Panc1 (cell line): ENCODE measurements around the gene SYT14. TPM values are rescaled to one million over a fixed set of nuclear protein-coding genes. Genes with fewer than 3 reads are reported as not detected.

Source experiments
- ATAC-seq: fragments of 200-7000 bp; cut with Tn5 transposase; 2 replicates; pipeline ENCODE4 v1.9.1; 2020; ENCODE audit warnings: mild to moderate bottlenecking, moderate library complexity
- BruUV-seq: library from RNA; stranded (reverse); fragments of 400-500 nt; replicated peaks from 2 replicates; lab custom pipeline; 2021; lab: Mats Ljungman, UMichigan
- CTCF ChIA-PET: fragments of 300-600 bp; sonication (Branson Sonifier 250); formaldehyde crosslinking; loops from one replicate; lab custom pipeline; 2022; ENCODE audit warnings: antibody characterized with exemption; lab: Charles Lee
- POLR2A ChIA-PET: fragments of 300-600 bp; sonication (Branson Sonifier 250); formaldehyde crosslinking; loops from one replicate; lab custom pipeline; 2022; ENCODE audit warnings: antibody characterized with exemption; lab: Charles Lee
- DNase-seq: peaks from one replicate; pipeline ENCODE4 v3.0.0-alpha.2; 2010; ENCODE audit warnings: low read depth, low spot score
- H3K27ac ChIP-seq: 2 replicates; pipeline ENCODE4 v1.5.1; 2011; ENCODE audit warnings: mild to moderate bottlenecking, low read length, inconsistent platforms
- H3K27me3 ChIP-seq: fragments of 200-500 bp; sonication (Bioruptor generic); 2 replicates; pipeline ENCODE4 v1.6.0; 2014; ENCODE audit warnings: low read length, inconsistent platforms; ENCODE audit not compliant: control insufficient read depth, insufficient read depth
- H3K36me3 ChIP-seq: fragments of 200-500 bp; sonication (Bioruptor generic); 2 replicates; pipeline ENCODE4 v1.5.1; 2014; ENCODE audit warnings: inconsistent platforms, mild to moderate bottlenecking, low read length, moderate library complexity; ENCODE audit not compliant: control insufficient read depth, insufficient read depth
- H3K4me1 ChIP-seq: 2 replicates; pipeline ENCODE4 v1.5.1; 2011; ENCODE audit warnings: inconsistent platforms, mild to moderate bottlenecking, low read length, moderate library complexity; ENCODE audit not compliant: control insufficient read depth, insufficient read depth
- H3K4me3 ChIP-seq, 2 experiments: 2 replicates each; pipeline ENCODE4 v1.5.1; 2011 to 2012; ENCODE audit warnings: low read depth in 2 of 2, low read length in 2 of 2, mild to moderate bottlenecking in 2 of 2, inconsistent platforms in 1 of 2, moderate library complexity in 1 of 2
- H3K9me3 ChIP-seq: fragments of 200-500 bp; sonication (Bioruptor generic); 2 replicates; pipeline ENCODE4 v1.5.1; 2014; ENCODE audit warnings: low read depth, mild to moderate bottlenecking, inconsistent platforms, low read length, moderate library complexity; ENCODE audit not compliant: control insufficient read depth, insufficient read depth
- POLR2AphosphoS5 ChIP-seq: IDR thresholded peaks from 2 replicates; pipeline ENCODE4 v1.6.1; 2012; ENCODE audit warnings: mild to moderate bottlenecking, low read depth, low read length, moderate library complexity
- SIN3A ChIP-seq: IDR thresholded peaks from 2 replicates; pipeline ENCODE4 v1.6.1; 2012; ENCODE audit warnings: low read depth, mild to moderate bottlenecking, low read length, moderate library complexity, borderline replicate concordance; ENCODE audit not compliant: insufficient read depth
- TCF7L2 ChIP-seq: IDR thresholded peaks from 2 replicates; pipeline ENCODE4 v1.6.1; 2011; ENCODE audit warnings: mild to moderate bottlenecking, low read depth, low read length, inconsistent platforms
- in situ Hi-C: cut with HindIII; loops from 2 replicates; pipeline ENCODE4 v1.10.0; 2016; ENCODE audit warnings: low sequenced_read_pairs, low pct_unique_long_range_greater_than_20kb
- intact Hi-C: fragments of 100-400 bp; cut with micrococcal nuclease; formaldehyde crosslinking; loops from one replicate; pipeline ENCODE4 v1.10.0; 2022; ENCODE audit not compliant: unreplicated experiment
- total RNA-seq: library from RNA; stranded (reverse); gene quantifications from one replicate; pipeline ENCODE4 v1.2.1, GENCODE V29; 2021; ENCODE audit not compliant: unreplicated experiment
- TF ChIP-seq, protein P1 (sequence below), 2 experiments: IDR thresholded peaks; 2 replicates each; pipeline ENCODE4 v1.6.1; 2011 to 2012; ENCODE audit warnings: low read depth in 2 of 2, control low read depth in 1 of 2, low read length in 1 of 2, mild to moderate bottlenecking in 1 of 2, moderate library complexity in 1 of 2; ENCODE audit not compliant: insufficient read depth in 1 of 2
- TF ChIP-seq, protein P2 (sequence below): fragments of 450-650 bp; IDR thresholded peaks from 2 replicates; pipeline ENCODE4 v1.5.1; 2017; ENCODE audit warnings: mild to moderate bottlenecking

Gene SYT14
- total RNA-seq, 1 experiment from 2014 or later = not detected

DNA sequence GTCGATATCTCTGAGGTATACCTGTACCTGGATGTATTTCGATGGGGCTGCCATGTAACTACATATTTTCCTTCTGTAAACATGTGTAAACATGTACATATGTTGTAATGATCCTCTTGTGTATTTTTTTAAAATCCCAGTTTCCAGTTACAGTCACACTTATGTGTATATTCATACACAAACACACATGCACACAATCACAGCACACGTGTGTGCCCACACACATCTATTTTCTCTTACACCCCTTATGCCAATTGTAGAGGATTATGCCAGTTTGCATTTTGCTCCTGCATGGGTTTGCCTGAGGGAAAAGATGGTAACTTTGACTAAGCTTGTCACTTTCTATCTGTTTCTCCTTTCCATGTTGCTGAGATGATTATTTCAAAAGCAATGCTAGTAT is 10.1 kb downstream of the SYT14 start:
- Histone ChIP-seq H3K9me3 (no peaks in the 10 kb centered on the region), H3K36me3 (no peaks in the 10 kb centered on the region), H3K27me3 (no peaks in the 10 kb centered on the region), H3K4me3 (no peak overlapping the region), H3K27ac (no peak overlapping the region), H3K4me1 (no peaks in the 10 kb centered on the region)
- ATAC-seq (no peak), DNase-seq (no peak)
- no TSS peak for BruUV-seq
- in situ Hi-C loops = no loop called here
- intact Hi-C loops = no loop called here
- ChIA-PET POLR2A (no interaction called here), CTCF (no interaction called here)
- TF ChIP-seq POLR2AphosphoS5 = no peak
- TF ChIP-seq SIN3A = no peak
- TF ChIP-seq TCF7L2 = no peak
- TF ChIP-seq, protein P1, sequence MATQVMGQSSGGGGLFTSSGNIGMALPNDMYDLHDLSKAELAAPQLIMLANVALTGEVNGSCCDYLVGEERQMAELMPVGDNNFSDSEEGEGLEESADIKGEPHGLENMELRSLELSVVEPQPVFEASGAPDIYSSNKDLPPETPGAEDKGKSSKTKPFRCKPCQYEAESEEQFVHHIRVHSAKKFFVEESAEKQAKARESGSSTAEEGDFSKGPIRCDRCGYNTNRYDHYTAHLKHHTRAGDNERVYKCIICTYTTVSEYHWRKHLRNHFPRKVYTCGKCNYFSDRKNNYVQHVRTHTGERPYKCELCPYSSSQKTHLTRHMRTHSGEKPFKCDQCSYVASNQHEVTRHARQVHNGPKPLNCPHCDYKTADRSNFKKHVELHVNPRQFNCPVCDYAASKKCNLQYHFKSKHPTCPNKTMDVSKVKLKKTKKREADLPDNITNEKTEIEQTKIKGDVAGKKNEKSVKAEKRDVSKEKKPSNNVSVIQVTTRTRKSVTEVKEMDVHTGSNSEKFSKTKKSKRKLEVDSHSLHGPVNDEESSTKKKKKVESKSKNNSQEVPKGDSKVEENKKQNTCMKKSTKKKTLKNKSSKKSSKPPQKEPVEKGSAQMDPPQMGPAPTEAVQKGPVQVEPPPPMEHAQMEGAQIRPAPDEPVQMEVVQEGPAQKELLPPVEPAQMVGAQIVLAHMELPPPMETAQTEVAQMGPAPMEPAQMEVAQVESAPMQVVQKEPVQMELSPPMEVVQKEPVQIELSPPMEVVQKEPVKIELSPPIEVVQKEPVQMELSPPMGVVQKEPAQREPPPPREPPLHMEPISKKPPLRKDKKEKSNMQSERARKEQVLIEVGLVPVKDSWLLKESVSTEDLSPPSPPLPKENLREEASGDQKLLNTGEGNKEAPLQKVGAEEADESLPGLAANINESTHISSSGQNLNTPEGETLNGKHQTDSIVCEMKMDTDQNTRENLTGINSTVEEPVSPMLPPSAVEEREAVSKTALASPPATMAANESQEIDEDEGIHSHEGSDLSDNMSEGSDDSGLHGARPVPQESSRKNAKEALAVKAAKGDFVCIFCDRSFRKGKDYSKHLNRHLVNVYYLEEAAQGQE (IDR thresholded peaks at IDR 0.05; ENCODE audit: insufficient read depth in 1 of 2, low read depth in 2 of 2, low read length in 1 of 2) = no peak
- TF ChIP-seq, protein P2, sequence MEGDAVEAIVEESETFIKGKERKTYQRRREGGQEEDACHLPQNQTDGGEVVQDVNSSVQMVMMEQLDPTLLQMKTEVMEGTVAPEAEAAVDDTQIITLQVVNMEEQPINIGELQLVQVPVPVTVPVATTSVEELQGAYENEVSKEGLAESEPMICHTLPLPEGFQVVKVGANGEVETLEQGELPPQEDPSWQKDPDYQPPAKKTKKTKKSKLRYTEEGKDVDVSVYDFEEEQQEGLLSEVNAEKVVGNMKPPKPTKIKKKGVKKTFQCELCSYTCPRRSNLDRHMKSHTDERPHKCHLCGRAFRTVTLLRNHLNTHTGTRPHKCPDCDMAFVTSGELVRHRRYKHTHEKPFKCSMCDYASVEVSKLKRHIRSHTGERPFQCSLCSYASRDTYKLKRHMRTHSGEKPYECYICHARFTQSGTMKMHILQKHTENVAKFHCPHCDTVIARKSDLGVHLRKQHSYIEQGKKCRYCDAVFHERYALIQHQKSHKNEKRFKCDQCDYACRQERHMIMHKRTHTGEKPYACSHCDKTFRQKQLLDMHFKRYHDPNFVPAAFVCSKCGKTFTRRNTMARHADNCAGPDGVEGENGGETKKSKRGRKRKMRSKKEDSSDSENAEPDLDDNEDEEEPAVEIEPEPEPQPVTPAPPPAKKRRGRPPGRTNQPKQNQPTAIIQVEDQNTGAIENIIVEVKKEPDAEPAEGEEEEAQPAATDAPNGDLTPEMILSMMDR = no peak

DNA sequence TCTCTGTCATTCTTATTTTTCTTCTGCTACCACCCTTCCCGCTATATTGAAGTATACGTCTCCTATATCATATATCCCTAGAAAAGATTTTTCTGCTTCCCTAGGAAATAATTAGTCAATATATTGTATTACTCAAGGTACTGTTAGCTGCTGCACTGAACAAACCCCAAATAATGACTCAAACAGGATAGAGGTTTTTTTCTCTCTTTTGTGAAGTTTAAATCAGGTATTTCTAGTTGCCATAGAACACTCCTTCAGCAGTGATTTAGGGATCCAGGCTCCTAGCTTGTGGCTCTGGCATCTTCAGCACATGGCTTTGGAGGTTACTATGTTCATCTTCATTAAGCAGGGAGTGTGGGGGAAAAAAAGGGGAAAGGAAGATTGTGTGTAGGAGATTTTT is 18.1 kb downstream of the SYT14 start:
- H3K4me3 ChIP-seq = no peak overlapping the region
- no peaks in the 10 kb centered on the region for H3K9me3 ChIP-seq
- BruUV-seq = no TSS peak
- H3K36me3 ChIP-seq = no peaks in the 10 kb centered on the region
- H3K27ac ChIP-seq = no peak overlapping the region
- CTCF ChIA-PET = no interaction called here
- DNase-seq = no peak
- POLR2A ChIA-PET = no interaction called here
- no peak for ATAC-seq
- no peaks in the 10 kb centered on the region for H3K4me1 ChIP-seq
- intact Hi-C loops (no loop called here), in situ Hi-C loops (no loop called here)
- TF ChIP-seq, protein P1 (IDR thresholded peaks at IDR 0.05; ENCODE audit: insufficient read depth in 1 of 2, low read depth in 2 of 2, low read length in 1 of 2) = no peak
- TF ChIP-seq TCF7L2 (no peak), POLR2AphosphoS5 (no peak), SIN3A (no peak)
- TF ChIP-seq, protein P2 = no peak
- H3K27me3 ChIP-seq = no peaks in the 10 kb centered on the region
